ENCODE results near the gene PDE8B. TPM values are rescaled to one million over a fixed set of nuclear protein-coding genes. Genes with fewer than 3 reads are reported as not detected.
"Not testable (repeated sequence)": the region's sequence is repeated elsewhere in the genome, so short reads cannot be mapped to it uniquely, and the experiment has no call there.

The PDE8B gene
- total RNA-seq, 1 donor from 2014 or later: 0.33 TPM

DNA sequence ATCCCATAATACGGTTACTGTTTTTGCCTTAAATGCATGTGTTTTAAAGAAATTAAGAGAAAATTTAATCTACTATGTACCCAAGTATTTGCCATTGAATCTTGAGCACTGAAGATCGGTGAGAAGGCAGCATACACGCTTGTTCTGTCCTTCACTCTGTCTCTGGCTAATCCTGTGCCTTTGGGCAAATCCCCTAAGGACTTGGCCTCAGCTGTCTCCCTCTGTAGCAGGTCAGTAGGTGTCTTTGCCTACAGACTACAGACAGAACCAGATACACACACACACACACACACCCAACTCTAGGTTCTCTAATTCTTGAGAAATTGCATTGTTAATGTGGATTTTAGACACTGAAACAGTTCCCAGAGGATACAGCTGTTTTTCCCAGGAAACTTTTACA is 164.2 kb downstream of the PDE8B start:
- Histone ChIP-seq H3K4me3 (ENCODE audit: low read depth, low read length) (no peak overlapping the region), H3K27me3 (ENCODE audit: control insufficient read depth, insufficient read depth, low read length) (no peaks in the 10 kb centered on the region), H3K36me3 (ENCODE audit: control insufficient read depth, insufficient read depth, low read length) (no peaks in the 10 kb centered on the region)
- TF ChIP-seq, protein P1, sequence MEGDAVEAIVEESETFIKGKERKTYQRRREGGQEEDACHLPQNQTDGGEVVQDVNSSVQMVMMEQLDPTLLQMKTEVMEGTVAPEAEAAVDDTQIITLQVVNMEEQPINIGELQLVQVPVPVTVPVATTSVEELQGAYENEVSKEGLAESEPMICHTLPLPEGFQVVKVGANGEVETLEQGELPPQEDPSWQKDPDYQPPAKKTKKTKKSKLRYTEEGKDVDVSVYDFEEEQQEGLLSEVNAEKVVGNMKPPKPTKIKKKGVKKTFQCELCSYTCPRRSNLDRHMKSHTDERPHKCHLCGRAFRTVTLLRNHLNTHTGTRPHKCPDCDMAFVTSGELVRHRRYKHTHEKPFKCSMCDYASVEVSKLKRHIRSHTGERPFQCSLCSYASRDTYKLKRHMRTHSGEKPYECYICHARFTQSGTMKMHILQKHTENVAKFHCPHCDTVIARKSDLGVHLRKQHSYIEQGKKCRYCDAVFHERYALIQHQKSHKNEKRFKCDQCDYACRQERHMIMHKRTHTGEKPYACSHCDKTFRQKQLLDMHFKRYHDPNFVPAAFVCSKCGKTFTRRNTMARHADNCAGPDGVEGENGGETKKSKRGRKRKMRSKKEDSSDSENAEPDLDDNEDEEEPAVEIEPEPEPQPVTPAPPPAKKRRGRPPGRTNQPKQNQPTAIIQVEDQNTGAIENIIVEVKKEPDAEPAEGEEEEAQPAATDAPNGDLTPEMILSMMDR (IDR thresholded peaks at IDR 0.05; ENCODE audit: insufficient read depth, low read length, poor library complexity, severe bottlenecking): no peak
- DNase-seq (ENCODE audit: low read depth): no peak

DNA sequence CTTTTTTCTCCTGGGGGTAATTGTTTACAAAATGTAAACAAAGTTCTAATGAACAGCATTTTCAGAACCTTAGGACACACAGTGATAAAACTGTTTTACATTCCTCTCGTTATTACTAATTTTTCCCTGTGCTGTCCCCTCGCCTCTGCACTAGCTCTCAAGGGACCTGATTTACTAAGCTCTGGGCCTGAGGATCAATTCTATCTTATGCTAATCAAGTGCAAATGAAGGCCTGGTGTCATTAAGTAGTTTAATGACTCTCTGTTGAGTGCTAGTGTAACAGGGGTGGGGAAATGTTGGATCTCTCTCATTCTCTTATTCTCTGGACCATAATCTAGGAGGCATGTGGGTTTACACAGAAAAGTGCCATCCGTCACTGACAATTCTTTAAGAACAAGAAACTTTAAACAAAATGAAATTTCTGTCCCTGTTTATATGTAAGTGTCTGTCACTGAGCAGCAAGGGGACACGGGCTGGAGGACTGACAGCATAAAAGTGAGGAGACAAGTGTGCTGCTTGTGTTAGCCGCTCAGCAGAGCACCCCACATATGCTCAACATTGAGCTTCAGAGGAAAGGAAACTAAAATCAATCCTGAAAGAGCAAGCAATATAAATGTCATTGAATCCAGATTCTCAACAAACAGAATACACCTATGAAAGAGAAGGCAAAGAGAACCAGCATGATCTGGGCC is 166.3 kb downstream of the PDE8B start:
- no peak overlapping the region for H3K4me3 ChIP-seq (ENCODE audit: low read depth, low read length)
- H3K36me3 ChIP-seq (ENCODE audit: control insufficient read depth, insufficient read depth, low read length): no peaks in the 10 kb centered on the region
- no peak for DNase-seq (ENCODE audit: low read depth)
- TF ChIP-seq, protein P1 (IDR thresholded peaks at IDR 0.05; ENCODE audit: insufficient read depth, low read length, poor library complexity, severe bottlenecking): no peak
- no peaks in the 10 kb centered on the region for H3K27me3 ChIP-seq (ENCODE audit: control insufficient read depth, insufficient read depth, low read length)

DNA sequence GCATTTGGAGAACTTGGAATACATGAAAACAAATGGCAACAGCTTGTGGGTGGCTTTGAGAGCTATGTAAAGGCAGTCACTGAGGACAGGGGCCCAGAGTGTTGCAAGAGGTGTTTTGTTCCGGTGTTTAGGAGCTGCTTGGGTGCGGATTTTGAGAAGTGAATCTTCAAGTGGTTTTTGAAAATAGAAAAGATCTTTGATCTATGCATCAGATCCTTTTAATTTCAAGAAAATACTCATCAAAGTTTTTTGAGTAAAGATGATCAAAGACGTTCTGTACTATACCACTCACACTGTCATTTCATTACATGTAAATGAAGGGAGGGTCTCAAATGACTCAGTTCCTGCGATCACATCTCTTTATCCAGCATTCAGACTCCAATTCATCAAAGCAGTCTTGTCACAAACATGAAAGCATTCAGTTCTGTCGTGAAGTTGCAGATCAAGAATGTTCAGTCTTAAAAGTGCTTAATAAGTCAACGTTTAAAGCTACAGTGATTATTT is 169.1 kb downstream of the PDE8B start:
- Histone ChIP-seq H3K4me3 (ENCODE audit: low read depth, low read length) (no peak overlapping the region), H3K27me3 (ENCODE audit: control insufficient read depth, insufficient read depth, low read length) (no peaks in the 10 kb centered on the region), H3K36me3 (ENCODE audit: control insufficient read depth, insufficient read depth, low read length) (no peaks in the 10 kb centered on the region)
- TF ChIP-seq, protein P1 (IDR thresholded peaks at IDR 0.05; ENCODE audit: insufficient read depth, low read length, poor library complexity, severe bottlenecking): no peak
- DNase-seq (ENCODE audit: low read depth): no peak

DNA sequence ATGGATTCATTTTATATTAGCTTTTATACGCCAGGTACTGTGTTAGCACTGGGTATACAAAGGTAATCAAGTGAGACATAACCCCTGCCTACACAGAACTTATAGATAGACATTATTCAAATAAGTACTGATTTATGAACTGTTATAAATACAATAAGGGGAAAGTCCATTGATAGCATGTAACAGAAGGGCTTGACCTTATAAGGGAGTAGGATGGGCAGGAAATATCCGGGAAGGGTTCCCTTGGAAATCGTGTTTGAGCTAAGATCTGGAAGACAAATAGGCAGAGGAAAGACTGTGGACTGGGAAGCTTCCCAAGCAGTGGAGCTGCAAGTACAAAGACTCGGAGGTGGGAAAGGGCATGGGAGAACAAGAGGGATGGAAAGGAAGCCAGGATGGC is 170.2 kb downstream of the PDE8B start:
- no peak for DNase-seq (ENCODE audit: low read depth)
- Histone ChIP-seq H3K36me3 (ENCODE audit: control insufficient read depth, insufficient read depth, low read length) (no peaks in the 10 kb centered on the region), H3K4me3 (ENCODE audit: low read depth, low read length) (no peak overlapping the region), H3K27me3 (ENCODE audit: control insufficient read depth, insufficient read depth, low read length) (no peaks in the 10 kb centered on the region)
- TF ChIP-seq, protein P1 (IDR thresholded peaks at IDR 0.05; ENCODE audit: insufficient read depth, low read length, poor library complexity, severe bottlenecking): no peak

DNA sequence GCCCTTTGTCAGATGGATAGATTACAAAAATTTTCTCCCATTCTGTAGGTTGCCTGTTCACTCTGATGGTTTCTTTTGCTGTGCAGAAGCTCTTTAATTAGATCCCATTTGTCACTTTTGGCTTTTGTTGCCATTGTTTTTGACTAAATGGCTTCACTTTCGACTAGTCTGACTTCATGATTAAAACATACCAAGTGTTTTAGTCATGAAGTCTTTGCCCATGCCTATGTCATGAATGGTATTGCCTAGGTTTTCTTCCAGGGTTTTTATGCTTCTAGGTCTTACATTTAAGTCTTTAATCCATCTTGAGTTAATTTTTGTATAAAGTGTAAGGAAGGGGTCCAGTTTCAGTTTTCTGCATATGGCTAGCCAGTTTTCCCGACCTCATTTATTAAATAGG is 172.9 kb downstream of the PDE8B start:
- not testable (repeated sequence) for DNase-seq (ENCODE audit: low read depth)

DNA sequence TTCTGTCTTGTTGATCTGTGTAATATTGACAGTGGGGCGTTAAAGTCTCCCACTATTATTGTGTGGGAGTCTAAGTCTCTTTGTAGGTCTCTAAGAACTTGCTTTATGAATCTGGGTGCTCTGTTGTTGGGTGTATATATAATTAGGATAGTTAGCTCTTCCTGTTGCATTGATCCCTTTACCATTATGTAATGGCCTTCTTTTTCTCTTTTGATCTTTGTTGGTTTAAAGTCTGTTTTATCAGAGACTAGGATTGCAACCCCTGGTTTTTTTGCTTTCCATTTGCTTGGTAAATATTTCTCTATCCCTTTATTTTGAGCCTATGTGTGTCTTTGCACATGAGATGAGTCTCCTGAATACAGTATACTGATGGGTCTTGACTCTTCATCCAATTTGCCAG is 175.9 kb downstream of the PDE8B start:
- not testable (repeated sequence) for DNase-seq (ENCODE audit: low read depth); H3K4me3 ChIP-seq (ENCODE audit: low read depth, low read length); H3K36me3 ChIP-seq (ENCODE audit: control insufficient read depth, insufficient read depth, low read length); H3K27me3 ChIP-seq (ENCODE audit: control insufficient read depth, insufficient read depth, low read length)

More for the DNA sequence above, 172.9 kb downstream of the PDE8B start:
- H3K36me3 ChIP-seq (ENCODE audit: control insufficient read depth, insufficient read depth, low read length); H3K4me3 ChIP-seq (ENCODE audit: low read depth, low read length); H3K27me3 ChIP-seq (ENCODE audit: control insufficient read depth, insufficient read depth, low read length): not testable (repeated sequence)

DNA sequence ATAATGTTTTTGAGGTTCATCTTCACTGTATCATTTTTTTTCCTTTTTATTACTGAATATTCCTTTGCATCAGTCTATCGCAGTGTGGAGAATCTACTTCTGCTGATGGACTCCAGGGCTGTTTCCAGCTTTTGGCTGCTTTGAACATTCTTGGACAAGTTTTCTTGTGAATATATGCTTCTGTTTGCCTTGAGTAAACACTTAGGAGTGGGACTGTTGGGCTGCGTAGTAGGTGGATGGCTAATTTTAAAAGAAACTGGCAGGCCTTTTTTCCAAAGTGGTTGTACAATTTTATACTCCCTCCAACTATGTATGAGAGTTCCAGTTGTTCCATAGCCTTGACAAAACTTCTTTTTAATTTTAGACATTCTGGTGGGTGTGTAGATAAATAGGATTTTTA is 179.3 kb downstream of the PDE8B start:
- TF ChIP-seq, protein P1 (IDR thresholded peaks at IDR 0.05; ENCODE audit: insufficient read depth, low read length, poor library complexity, severe bottlenecking): no peak
- Histone ChIP-seq H3K4me3 (ENCODE audit: low read depth, low read length) (no peak overlapping the region), H3K36me3 (ENCODE audit: control insufficient read depth, insufficient read depth, low read length) (no peaks in the 10 kb centered on the region), H3K27me3 (ENCODE audit: control insufficient read depth, insufficient read depth, low read length) (no peaks in the 10 kb centered on the region)
- DNase-seq (ENCODE audit: low read depth): no peak

Measured in kidney epithelial cell (primary cell).